SK-N-SH (cell line): ENCODE data around the gene PRKN. TPM values are rescaled to one million over a fixed set of nuclear protein-coding genes. Genes with fewer than 3 reads are reported as not detected.

Experiments used
- CTCF ChIA-PET: fragments of 300-600, 350-600 bp; formaldehyde crosslinking; extraction: SDS; loops from one replicate; lab custom pipeline; 2021; lab: Yijun Ruan, JAX
- POLR2A ChIA-PET: fragments of 350-600 bp; sonication (Branson Sonifier 250); formaldehyde crosslinking; extraction: SDS; loops from one replicate; lab custom pipeline; 2020; ENCODE audit warnings: antibody characterized with exemption, inconsistent platforms; lab: Yijun Ruan, JAX
- DNase-seq: peaks from one replicate; pipeline ENCODE4 v3.0.0; 2012
- H2AFZ ChIP-seq: fragments of 200-600 bp; sonication (generic); 2 replicates; pipeline ENCODE4 v1.8.1; 2016; ENCODE audit warnings: antibody characterized with exemption, mild to moderate bottlenecking, low read depth
- H3F3A ChIP-seq: fragments of 200-600 bp; sonication (generic); replicated peaks from 2 replicates; pipeline ENCODE3; 2016; ENCODE audit warnings: antibody characterized with exemption, mild to moderate bottlenecking; ENCODE audit not compliant: insufficient read depth
- H3K27ac ChIP-seq, 2 experiments: fragments of 200-500 bp in 1 of 2; fragments of 200-600 bp in 1 of 2; sonication (Bioruptor generic) in 1 of 2; sonication (generic), shearing (Covaris generic) in 1 of 2; 2 replicates each; pipeline versions ENCODE4 v1.5.1 to v1.6.1; 2014 to 2016; ENCODE audit warnings: low read depth in 2 of 2, inconsistent platforms in 1 of 2, low read length in 1 of 2, mild to moderate bottlenecking in 1 of 2, mixed read lengths in 1 of 2
- H3K27me3 ChIP-seq: fragments of 200-600 bp; sonication (generic), shearing (Covaris generic); 2 replicates; pipeline ENCODE4 v1.6.1; 2016; ENCODE audit warnings: mixed run types; ENCODE audit not compliant: insufficient read depth
- H3K36me3 ChIP-seq, 2 experiments: fragments of 200-500 bp in 1 of 2; fragments of 200-600 bp in 1 of 2; sonication (Bioruptor generic) in 1 of 2; sonication (generic) in 1 of 2; replicated peaks in 1 of 2; 2 replicates each; pipeline versions ENCODE3 to v1.5.1; 2014 to 2016; ENCODE audit warnings: low read length in 1 of 2, mild to moderate bottlenecking in 1 of 2; ENCODE audit not compliant: insufficient read depth in 2 of 2, control insufficient read depth in 1 of 2
- H3K4me1 ChIP-seq, 2 experiments: fragments of 200-500 bp in 1 of 2; fragments of 200-600 bp in 1 of 2; sonication (Bioruptor generic) in 1 of 2; sonication (generic), shearing (Covaris generic) in 1 of 2; 2 replicates each; pipeline versions ENCODE4 v1.5.1 to v1.6.1; 2014 to 2016; ENCODE audit warnings: low read depth in 1 of 2, low read length in 1 of 2, mixed run types in 1 of 2; ENCODE audit not compliant: insufficient read depth in 2 of 2, control insufficient read depth in 1 of 2
- H3K4me2 ChIP-seq: fragments of 200-600 bp; sonication (generic), shearing (Covaris generic); 2 replicates; pipeline ENCODE4 v1.6.1; 2017; ENCODE audit warnings: mixed run types
- H3K4me3 ChIP-seq, 2 experiments: fragments of 200-500 bp in 1 of 2; fragments of 200-600 bp in 1 of 2; sonication (Bioruptor generic) in 1 of 2; sonication (generic), shearing (Covaris generic) in 1 of 2; 2 replicates each; pipeline versions ENCODE4 v1.5.1 to v1.8.1; 2014 to 2016; ENCODE audit warnings: low read depth in 2 of 2, inconsistent platforms in 1 of 2, low read length in 1 of 2, mild to moderate bottlenecking in 1 of 2, mixed read lengths in 1 of 2, moderate library complexity in 1 of 2
- H3K79me2 ChIP-seq: fragments of 200-600 bp; sonication (generic); 2 replicates; pipeline ENCODE4 v1.8.1; 2017; ENCODE audit warnings: mild to moderate bottlenecking; ENCODE audit not compliant: insufficient read depth
- H3K9ac ChIP-seq: fragments of 200-600 bp; sonication (generic); 2 replicates; pipeline ENCODE4 v1.6.1; 2017; ENCODE audit warnings: mixed run types
- H3K9me2 ChIP-seq: fragments of 200-600 bp; sonication (generic); 2 replicates; pipeline ENCODE4 v1.6.1; 2017; ENCODE audit warnings: mixed run types
- H3K9me3 ChIP-seq: fragments of 200-600 bp; sonication (generic); 2 replicates; pipeline ENCODE4 v1.6.1; 2017; ENCODE audit warnings: mixed run types, mild to moderate bottlenecking, moderate library complexity
- H4K20me1 ChIP-seq: fragments of 200-600 bp; sonication (generic); 2 replicates; pipeline ENCODE4 v1.6.1; 2017; ENCODE audit warnings: mild to moderate bottlenecking, mixed run types; ENCODE audit not compliant: insufficient read depth
- MXI1 ChIP-seq: IDR thresholded peaks from 2 replicates; pipeline ENCODE4 v1.6.1; 2012; ENCODE audit warnings: mild to moderate bottlenecking, low read depth, low read length, improper control_type of control experiment
- RAD21 ChIP-seq: IDR thresholded peaks from 2 replicates; pipeline ENCODE4 v1.6.1; 2012; ENCODE audit warnings: mild to moderate bottlenecking, low read length
- TAF1 ChIP-seq: IDR thresholded peaks from 2 replicates; pipeline ENCODE4 v1.6.1; 2012; ENCODE audit warnings: low read depth, mild to moderate bottlenecking, low read length, moderate library complexity, borderline replicate concordance
- ZBTB33 ChIP-seq: IDR thresholded peaks from 2 replicates; pipeline ENCODE4 v1.4.0; 2012; ENCODE audit warnings: low read depth, borderline replicate concordance
- WGBS: methylation state at CpG from one replicate; pipeline ENCODE4 v1.1.6; 2017; ENCODE audit warnings: low lambda C conversion rate; 5-methylcytosine and 5-hydroxymethylcytosine counted together
- polyA plus RNA-seq, 3 experiments: library from polyadenylated mRNA; depleted of rRNA; stranded (reverse); fragments of >200 nt; gene quantifications; 2 replicates each; pipeline ENCODE4 v1.2.3, GENCODE V29; 2012

PRKN gene
- polyA plus RNA-seq, 1 of the 3 experiments (the other 2 are of a cell fraction), result 0.76 TPM

GRCh38 chr6:161984713-161985112 is 742.9 kb downstream of the PRKN start:
- WGBS, result 26% methylated on average over 4 of the region's 4 CpGs
- no peak overlapping the region for H3K9ac ChIP-seq
- ChIA-PET POLR2A (no interaction called here), CTCF (interaction anchor here (1.1 kb wide), 1 partner anchor 12 kb away, joined by 3 read pairs; no protein-coding TSS in a partner anchor)
- no peaks in the 10 kb centered on the region for H3K79me2 ChIP-seq
- H3K27ac ChIP-seq, result no peak overlapping the region
- H4K20me1 ChIP-seq, result no peaks in the 10 kb centered on the region
- H3K9me3 ChIP-seq, result no peaks in the 10 kb centered on the region
- H3F3A ChIP-seq, result no peaks in the 10 kb centered on the region
- H3K4me3 ChIP-seq, result no peak overlapping the region
- no peaks in the 10 kb centered on the region for H3K4me1 ChIP-seq
- no peaks in the 10 kb centered on the region for H3K9me2 ChIP-seq
- no peak for DNase-seq
- no peak for TF ChIP-seq RAD21
- H3K4me2 ChIP-seq, result no peak overlapping the region
- H2AFZ ChIP-seq, result no peak overlapping the region
- no peaks in the 10 kb centered on the region for H3K27me3 ChIP-seq
- H3K36me3 ChIP-seq, result no peaks in the 10 kb centered on the region

- TF ChIP-seq RAD21, result no peak
- TF ChIP-seq ZBTB33, result no peak
- no peak for TF ChIP-seq MXI1
- POLR2A ChIA-PET, result no interaction called here
Observed at GRCh38 chr6:161976553-161976952, 751.0 kb downstream of the PRKN start.

GRCh38 chr6:161973064-161973463 is 754.5 kb downstream of the PRKN start:
- Histone ChIP-seq H3K27ac (no peak overlapping the region), H3K4me1 (no peaks in the 10 kb centered on the region), H3K9me3 (no peaks in the 10 kb centered on the region), H3K79me2 (no peaks in the 10 kb centered on the region), H3K9me2 (no peaks in the 10 kb centered on the region), H4K20me1 (no peaks in the 10 kb centered on the region), H3F3A (no peaks in the 10 kb centered on the region), H3K27me3 (no peaks in the 10 kb centered on the region), H3K9ac (no peak overlapping the region), H3K36me3 (no peaks in the 10 kb centered on the region), H3K4me2 (no peak overlapping the region), H2AFZ (no peak overlapping the region), H3K4me3 (no peak overlapping the region)
- no peak for DNase-seq
- POLR2A ChIA-PET, result no interaction called here
- CTCF ChIA-PET, result interaction anchor here (1.4 kb wide), 1 partner anchor 16 kb away, joined by 3 read pairs; no protein-coding TSS in a partner anchor
- no peak for TF ChIP-seq TAF1
- 59% methylated on average over 9 of the region's 9 CpGs for WGBS

More at GRCh38 chr6:161976553-161976952, 751.0 kb downstream of the PRKN start:
- no peak overlapping the region for H3K27ac ChIP-seq
- H3F3A ChIP-seq, result no peaks in the 10 kb centered on the region
- DNase-seq, result no peak
- H3K4me3 ChIP-seq, result no peak overlapping the region
- H3K9me2 ChIP-seq, result no peaks in the 10 kb centered on the region
- H3K9ac ChIP-seq, result no peak overlapping the region
- no peak overlapping the region for H3K4me2 ChIP-seq
- H3K79me2 ChIP-seq, result no peaks in the 10 kb centered on the region
- no peak overlapping the region for H2AFZ ChIP-seq
- no peaks in the 10 kb centered on the region for H3K4me1 ChIP-seq
- H4K20me1 ChIP-seq, result no peaks in the 10 kb centered on the region
- CTCF ChIA-PET, result no interaction called here
- no peaks in the 10 kb centered on the region for H3K27me3 ChIP-seq
- H3K9me3 ChIP-seq, result no peaks in the 10 kb centered on the region
- no peaks in the 10 kb centered on the region for H3K36me3 ChIP-seq
- WGBS, result 41% methylated on average over 4 of the region's 4 CpGs
